ENCODE results near the gene RAPGEF5.

- TF ChIP-seq CTCF (IDR thresholded peaks at IDR 0.05) (no peak), ZFX (IDR thresholded peaks at IDR 0.05; ENCODE audit: borderline replicate concordance) (no peak)
Observed at GRCh38 chr7:22343612-22344011, 13.3 kb downstream of the RAPGEF5 start.

Data from 22Rv1 (cell line).